AG08395 (cell line): ENCODE results near the gene PGS1.

Experiments used
- DNase-seq: peaks from one replicate; pipeline ENCODE4 v3.0.0; 2012; ENCODE audit warnings: mixed read lengths, low spot score

Gene PGS1

DNA sequence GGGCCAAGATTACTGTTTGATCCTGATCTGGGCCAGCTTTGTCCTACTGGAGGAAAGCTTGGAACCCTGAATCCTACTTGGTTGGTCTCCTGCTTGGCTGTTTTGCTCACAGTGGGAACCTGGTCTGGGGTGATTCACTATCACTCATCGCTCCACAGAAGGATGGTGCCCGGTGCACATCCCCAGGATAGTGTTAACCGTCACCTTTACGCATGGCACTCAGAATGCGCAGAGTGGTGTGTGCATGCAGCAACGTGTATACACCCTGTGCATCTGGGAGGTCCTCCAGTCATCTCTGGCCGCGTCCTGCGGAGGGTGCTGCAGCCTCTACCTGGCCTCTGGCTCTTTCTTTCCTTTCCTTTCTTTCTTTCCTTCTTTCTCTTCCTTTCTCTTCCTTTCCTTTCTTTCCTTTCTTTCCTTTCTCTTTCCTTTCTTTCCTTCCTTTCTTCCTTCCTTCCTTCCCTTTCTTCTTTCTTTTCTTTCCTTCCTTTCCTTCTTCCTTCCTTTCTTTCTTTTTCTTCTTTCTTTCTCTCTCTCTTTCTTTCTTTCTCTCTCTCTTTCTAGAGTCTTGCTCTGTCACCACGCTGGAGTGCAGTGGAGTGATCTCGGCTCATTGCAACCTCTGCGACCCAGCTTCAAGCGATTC, 31.7 kb upstream of the PGS1 start:
- DNase-seq, result no peak

DNA sequence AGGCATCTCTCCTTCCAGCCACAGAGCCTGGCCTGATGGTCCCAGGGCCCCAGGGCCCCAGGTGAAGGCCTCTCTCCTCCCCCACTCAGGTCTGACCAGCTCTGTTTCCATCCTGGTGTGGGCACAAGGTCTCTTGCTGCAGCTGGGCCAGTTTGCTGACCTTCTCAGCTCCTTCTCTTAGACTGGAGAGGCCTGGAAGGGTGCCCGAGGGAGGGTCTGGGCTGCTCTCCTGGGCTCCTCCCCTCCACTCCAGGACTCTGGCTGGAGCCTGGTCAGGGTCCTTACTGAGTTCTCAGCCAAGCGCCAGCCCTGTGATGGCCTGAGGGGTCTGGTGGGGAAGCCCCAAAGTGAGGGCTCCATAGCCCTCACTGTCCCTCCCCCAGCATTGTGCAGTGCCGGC, 31.0 kb upstream of the PGS1 start:
- no peak for DNase-seq

DNA sequence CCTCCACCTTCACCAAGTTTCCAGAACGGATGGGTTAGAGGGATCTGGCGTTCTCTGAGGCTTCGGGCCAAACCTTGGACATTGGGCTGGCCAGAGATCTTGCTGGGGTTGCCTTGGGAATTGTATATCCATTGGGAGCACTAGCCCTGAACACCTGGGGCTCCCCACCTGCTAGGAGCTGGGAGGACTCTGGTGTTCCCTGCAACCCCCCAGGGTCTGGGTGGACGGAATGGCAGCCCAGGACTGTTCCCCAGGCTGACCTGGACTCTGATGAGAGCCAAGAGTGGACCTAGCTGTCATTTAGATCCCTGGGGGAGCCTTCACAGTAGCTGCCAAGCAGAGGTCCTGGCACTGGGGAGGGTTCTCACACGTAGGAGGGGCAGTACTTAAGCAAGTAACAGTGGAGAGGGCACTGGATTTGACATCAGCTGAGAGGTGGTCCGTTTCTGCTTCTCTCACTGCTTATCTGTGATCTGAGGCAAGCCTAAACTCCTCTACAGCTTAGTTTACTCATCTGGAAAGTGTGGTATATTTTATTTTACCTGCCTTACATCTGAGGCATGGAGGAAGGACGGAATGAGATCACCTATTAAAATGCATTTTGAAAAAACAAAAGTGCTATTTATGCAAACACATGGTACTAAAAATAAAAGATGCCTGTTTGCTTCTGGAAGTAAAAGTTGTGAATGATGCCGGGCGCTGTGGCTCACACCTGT, 30.2 kb upstream of the PGS1 start:
- no peak for DNase-seq

DNA sequence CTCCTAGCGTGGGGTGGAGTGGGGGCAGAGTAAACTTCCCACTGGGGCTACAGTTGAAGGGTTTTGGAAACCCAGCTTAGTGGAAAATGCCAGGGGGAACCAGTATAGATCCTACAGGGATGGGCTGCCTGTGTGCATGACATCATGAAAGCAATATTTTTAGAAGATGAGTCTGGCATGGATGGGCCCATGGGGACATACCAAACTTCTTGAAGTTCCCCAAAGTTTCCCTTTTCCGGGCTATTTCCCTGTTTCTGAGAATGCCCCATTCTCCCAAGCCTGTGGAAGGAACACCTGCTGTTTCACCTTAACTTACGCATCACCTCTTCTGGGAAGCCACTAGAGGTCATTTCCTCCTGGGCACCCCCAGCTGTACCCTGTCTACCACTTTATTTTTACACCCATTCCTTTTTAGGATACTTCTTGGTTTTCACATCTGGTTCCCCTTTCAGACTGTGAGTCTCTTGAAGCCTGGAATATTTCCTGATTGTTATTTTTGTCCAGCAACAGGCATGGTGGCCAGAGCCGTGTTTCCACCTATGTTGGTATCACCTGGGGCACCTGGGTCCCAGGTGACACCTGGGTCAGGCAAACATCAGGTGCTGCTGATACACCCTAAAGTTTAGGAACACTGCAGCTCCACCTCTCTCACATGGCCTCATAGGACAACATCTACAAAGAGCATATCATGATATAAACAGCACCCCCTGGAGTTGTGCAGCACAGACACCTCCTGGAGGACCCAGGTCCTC, 28.4 kb upstream of the PGS1 start:
- DNase-seq, result no peak

DNA sequence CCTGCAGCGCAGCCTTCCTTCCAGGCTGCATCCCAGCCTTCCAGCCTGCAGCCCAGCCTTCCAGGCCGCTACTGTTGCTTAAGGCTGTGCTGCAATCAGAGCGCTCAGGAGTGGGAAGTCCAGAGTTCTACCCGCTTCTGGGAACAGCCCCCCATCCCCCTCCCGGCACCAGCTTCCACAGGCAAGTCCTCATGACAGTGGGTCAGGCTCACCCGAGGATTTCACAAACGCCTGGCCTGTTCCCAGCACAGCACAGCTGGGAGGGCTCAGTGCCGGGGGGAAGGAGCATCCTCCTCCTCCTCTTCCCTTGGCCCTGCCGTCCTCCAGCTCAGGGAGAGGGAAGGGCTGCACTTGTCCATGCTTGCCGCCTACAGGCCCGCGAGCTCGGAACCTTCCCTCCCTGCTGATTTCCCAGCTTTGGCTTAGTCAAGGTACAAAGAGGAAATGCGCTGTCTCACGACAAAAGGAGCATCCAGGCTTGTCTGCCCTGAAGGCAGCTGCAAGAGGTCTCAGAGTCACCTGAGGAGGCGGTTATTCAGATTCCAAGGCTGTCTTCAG, 26.9 kb upstream of the PGS1 start:
- DNase-seq, result peak; percentile 79

DNA sequence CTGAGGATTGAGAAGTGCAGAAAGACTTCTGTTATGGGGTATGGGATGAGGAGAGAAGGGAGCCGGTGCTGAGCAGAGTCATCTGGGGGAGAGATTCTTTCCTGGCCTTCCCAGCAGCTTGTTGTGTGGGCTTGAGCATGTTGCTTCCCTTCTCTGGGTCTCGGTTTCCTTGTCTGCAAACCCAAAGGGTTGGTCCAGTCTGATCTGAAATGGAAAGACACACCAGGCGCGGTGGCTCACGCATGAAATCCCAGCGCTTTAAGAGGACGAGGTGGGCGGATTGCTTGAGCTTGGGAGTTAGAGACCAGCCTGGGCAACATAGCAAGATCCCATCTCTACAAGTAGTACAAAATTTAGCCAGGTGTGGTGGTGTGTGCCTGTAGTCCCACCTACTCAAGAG, 24.6 kb upstream of the PGS1 start:
- no peak for DNase-seq

DNA sequence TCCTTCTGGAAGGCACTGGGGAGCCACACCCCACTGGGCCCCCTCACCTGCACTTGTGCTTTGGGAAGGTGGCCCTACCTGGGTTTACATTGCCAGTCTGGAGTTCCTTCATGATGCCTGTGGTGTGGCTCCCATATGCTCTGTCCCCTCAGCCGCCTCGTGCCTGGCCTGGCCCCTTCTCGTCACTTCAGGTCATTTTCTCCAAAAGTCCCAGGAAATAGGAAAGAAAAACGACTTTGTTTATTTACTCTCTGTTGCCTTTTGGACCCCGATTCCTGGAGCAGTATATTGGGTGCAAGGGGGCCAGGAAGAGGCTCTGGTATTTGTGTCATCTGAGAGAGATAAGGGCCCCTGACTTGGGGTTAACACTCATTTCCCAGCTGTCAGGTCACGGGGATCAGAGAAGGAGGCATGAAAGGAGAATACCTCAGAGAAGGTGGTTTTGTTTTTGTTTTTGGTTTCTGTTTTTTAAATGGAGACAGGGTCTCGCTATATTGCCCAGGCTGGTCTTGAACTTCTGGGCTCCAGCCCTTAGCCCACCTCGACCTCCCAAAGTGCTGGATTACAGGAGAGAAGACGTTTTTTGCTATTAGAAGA, 23.3 kb upstream of the PGS1 start:
- DNase-seq, result no peak

DNA sequence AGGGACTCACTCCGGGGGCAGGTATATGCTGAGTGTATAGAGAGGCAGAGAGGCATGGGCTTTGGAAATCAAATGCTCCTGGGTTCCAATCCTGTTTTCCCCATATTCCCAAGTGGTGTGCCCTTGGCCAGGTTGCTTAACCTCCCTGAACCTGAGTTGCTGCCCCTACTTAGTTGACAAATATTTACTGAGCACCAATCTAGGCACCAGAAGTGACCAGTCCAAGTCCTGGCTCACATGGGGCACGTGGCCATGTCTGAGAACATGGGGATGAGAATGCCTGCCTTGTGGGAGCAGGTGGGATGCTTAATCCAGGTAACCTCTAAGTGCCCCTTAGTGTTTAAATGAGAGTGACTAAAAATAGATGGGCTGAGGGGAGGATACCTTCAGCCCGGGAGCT, 22.7 kb upstream of the PGS1 start:
- DNase-seq, result no peak

DNA sequence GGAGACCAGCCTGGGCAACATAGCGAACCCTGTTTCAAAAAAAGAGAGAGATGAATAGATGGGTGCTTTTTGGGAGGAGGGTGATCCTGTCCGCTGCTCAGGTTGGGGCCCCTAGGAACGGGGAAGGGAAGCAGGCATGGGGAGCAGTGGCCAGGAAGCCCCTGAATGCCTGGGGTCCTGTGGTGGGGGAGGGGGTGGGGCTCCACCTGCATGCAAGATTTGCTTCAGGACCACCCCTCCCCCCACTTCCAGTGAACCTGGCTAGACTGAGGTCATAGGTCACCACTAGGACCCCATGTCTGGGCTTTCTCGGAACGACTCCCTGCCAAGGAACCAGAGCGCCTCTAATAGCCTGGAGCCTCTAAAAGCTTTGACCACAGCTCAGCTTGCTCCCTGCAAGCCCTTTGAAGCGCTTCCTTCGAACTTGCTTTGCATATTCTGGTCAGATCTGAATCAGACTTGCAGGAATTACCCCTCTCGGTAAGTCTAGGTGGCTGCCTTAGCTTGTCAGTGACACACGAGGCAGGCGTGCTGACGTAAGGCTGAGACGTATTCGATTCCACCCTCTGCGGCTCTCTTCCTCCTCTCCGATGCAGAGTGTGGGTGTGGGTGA, 22.2 kb upstream of the PGS1 start:
- peak; percentile 44 for DNase-seq

DNA sequence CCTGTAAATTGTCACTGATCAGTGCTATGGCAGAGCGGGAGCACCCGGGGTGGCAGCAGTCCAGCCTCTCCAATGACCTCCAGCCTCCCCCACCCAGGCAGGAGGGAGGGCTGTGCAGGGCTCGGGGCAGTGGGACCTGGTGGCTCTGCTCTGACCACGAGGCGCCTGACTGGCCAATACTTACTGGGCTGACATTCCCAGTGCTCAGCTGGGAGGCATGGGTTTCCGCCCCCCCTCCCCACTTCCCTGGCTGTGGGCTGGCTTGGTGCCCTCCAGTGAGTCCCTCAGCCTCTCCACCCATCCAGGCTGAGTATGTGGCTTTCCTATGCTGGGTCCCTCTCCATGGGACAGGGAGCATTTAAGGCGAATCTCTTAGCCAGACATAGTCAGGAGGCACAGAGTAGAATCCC, 21.3 kb upstream of the PGS1 start:
- peak; percentile 78 for DNase-seq

DNA sequence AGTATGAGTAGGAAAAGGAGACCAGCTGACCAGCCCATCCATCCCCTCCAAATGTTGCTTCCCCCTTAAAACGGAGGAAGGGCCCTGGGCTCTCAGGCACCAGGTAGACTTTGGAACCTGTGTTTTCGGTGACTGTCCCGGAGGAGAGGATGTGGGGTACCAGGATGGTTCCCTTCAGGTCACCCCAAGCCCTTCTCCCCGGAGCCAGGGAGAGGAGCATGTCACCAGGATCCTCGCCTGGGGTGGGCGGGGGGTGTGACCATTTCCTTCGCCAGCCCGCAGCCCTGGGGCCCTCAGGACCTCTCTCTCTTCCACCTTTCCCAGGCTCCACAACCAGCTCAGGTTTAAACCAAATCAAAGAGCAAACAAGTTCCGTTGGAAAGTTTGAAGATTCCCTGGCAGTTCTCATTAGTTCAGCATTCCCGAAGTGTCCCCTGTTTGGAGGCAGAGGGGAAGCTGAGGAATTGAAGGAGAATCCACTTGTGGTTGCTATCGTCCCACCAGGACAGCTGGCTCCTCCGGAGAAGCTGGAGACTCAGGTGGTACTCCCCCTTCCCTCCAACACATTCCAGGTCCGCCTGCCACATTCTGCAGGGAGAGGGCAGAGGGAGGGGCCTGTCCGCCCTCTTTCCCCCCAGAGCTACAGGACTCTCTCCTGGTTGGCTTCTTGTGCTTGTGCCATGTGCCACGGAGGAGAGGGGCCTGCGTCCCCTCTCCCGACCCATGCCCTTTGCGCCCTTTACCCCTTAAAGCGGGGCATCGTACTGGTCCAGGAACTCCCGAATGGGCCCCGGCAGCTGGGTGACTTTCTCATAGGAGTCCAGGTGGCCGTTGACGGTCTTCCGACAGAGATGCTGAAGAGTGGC, 20.5 kb upstream of the PGS1 start:
- no peak for DNase-seq

DNA sequence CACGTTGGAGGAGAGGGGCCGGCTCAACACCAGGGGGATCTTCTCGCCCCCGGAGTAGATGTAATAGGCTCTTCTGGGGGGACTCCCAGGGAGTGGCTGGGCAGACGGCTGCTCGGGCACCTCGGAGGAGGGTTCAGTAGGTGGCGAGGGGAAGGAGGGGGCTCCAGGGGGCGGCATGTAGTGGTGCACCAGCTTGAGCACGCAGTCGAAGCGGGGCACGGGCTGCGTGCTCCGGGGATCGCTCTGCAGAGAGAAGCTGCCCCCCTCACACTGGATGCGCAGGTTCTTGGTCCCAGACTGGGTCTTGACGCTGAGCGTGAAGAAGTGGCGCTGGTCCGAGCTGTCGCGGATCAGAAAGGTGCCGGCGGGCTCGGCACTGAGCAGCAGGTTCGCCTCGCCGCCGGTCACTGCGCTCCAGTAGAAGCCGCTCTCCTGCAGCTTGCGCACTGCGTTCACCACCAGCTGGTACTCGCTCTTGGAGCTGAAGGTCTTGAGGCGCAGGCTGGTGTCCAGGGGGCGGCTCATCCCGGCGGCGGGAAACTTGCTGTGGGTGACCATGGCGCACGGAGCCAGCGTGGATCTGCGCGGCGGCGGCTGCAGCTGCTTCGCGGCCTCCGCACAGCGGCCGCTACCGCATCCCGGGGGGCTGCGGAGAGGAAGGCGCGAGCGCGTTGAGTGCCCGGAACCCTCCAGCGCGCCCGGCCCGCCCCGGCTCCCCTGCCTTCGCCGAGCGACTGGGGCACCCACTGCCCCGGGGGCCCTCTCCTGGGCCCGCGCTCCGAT, 19.7 kb upstream of the PGS1 start:
- no peak for DNase-seq

DNA sequence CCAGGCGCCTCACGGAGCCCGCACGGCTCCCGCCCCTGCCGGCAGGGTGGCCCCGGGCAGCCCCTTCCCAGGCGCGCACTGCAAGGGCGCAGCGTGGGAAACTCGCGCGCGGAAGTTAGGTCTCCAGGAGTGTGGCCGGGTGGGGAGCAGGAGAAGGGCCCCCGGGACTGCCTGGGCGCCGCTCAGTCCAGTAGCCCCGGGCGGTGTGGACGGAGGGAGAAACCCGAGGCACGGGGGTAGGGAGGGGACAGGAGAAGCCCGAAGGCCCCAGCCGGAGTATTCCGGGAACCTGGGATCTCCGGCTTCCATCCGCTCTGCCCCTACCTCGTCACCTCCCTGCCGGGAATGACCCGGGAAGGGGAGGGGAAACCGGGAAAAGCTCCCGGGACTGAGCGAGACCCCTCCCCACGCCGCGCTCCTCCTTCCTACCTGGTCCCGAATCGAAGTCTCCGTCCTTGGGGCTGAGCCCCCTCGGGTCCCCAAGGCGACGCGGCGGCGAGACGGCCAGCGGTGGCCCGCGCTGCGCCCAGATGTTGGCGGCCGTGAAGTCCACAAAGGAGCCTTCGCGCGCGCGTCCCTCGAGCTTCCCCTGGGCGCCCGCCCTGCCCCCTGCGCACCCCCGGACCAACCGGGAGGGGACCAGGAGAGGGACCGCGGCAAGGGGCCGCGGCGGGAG, 19.0 kb upstream of the PGS1 start:
- peak; percentile 48 for DNase-seq

DNA sequence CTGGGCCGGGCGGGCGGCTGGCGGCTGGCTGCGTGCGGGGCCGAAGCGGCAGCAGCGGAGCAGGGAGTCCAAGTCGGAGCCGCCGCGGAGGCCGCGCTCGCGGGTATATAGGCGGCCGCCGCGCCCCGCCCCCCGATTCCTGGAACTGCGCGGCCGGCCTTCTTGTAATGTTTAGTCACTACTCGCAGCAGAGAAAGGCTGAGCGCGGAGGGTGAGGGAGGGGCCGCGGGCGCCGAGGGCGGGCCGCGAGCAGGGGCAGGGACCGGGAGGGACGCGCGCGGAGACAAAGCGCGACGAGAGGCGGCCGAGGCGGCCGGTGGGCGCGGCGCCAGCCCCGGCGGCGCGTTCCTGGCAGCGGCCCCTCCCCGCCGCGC, 18.5 kb upstream of the PGS1 start, which contains the start of gene SOCS3:
SOCS3 (minus strand) TSS at position 81 of the 374 bp plus-strand sequence. CDS start 982 bp downstream, outside the sequence.
- peak; percentile 97 for DNase-seq

DNA sequence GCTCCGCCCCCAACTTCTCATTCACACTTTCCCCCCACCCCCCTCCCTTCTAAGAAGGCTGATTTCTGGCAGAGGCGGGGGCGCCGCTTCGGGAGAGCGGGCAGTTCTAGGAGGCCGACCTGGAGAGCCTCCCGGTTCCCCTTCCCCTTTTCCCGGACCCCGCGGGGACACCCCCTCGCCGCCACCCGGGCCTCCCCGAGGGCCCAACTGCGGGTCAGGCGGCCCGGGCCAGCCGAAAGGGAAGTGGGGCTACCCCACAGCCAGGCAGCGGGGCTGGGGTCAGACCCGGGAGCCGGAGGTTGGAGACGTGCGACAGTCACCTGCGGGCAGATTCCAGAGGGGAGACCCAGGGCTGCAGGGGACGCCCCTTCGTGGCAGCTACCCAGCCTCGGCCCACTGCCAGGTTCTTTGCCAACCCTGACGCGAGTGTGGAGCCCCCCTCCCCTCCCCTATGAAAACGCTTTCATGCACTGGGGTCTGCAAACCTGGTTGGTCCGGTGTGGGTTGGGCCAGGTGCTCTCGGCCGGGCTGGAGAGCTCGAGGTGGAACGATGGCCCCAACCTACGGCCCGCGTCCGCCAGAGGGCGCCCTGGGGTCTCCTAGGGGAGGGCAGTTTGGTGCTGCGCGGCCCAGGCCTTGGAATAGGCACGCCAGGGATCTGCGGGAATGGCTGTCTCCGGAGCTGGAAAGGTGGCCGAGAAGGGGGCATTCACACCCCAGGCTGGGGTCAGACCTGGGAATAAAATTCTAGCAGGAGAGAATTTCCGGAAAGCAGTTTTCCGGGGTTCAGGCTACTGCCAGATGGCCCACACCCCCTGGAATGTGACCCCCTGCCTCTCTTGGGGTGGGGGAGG, 17.9 kb upstream of the PGS1 start:
- peak; percentile 91 for DNase-seq

DNA sequence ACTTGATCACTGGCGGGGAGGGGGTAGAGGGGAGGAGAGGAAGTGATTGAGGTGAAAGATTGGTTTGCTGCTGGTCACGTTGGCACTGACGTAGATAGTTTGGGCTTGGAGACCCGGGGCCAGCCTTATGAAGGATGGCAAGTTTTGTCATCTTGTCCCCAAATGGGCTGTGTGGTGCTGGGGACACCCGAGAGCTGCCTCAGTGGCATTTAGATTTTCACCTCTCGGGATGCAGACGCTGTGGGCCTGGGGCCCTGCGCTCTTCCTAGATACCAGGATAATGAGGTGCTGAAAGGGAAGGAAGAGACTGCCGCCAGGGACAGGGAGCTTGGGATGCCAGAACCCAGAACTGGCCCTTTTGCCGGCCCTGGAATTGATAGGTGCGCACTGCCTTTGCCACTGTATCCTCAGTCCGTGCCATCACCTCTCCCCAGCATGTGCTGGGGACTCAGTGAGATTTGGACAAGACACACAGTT, 17.2 kb upstream of the PGS1 start:
- no peak for DNase-seq

DNA sequence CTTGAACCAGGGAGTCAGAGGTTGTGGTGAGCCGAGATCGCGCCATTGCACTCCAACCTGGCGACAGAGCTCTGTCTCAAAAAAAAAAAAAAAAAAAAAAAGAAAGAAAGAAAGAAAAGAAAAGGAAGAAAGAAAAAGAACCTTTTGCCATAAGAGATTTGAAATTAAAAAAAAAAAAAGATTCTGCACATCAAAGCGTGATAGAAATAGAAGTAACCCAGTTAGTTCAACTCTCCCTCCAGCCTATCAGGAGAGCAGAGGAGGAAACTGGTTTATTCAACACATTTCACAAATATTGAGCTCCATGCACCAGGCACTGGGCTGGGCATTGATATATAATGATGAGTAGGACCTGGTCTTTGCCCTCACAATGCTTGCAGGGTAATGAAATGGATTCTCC, 16.2 kb upstream of the PGS1 start:
- DNase-seq, result no peak

DNA sequence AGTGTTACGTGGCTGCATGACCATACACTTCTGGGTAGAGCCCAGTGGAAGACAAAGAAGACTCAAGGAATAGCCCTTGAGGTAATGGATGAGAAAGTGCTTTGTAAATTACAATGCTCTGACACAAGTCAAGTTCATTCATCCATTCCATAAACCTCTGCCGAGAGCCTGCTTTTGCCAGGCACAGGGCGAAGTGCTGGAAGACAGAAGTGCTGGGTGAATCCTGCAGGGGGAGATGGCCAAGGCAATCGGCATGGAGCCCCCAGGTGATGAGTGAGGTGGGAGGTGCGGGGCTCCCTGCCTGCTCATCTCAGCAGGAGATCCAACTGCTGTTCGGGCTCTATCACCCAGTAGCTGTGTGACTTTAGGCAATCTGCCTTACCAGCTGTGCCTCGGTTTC, 15.8 kb upstream of the PGS1 start:
- no peak for DNase-seq
